NCI-H1417 (cell line): ENCODE results near the gene MTCL1.

Source experiments
- DNase-seq, 3 experiments: peaks; one replicate each; lab custom pipeline; 2025; lab: John Stamatoyannopoulos, UW

The MTCL1 gene

DNA sequence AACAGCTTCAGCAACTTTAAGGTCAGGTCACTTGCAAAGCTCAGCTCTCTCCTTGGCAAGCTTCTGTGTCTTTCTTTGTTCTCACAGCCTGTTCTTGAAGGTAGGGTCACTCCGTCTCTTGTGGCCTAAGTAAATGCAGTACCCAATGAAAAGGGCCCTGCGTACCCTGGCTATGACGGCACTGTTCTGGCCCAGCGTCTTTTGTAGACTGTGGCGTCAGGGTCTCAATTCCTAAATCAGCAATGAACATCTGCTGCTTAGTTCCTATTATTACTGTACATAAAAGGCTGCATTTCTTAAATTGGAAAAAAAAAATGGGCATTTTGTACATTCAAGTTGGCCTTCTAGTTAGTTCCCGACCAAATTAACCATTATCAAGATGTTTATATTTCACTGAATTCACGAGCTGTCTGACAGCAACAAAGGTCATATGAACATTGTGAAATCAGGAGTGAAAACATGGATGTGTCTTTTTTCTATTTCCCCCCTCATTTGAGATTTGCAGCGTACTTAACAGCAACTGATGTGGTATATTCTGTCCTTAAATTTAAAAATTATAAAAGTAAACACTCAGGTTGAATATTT, 17.0 kb upstream of the MTCL1 start:
- no peak for DNase-seq

- DNase-seq = no peak
These were observed 16.5 kb upstream of the MTCL1 start for GRCh38 chr18:8688816-8689215.

DNA sequence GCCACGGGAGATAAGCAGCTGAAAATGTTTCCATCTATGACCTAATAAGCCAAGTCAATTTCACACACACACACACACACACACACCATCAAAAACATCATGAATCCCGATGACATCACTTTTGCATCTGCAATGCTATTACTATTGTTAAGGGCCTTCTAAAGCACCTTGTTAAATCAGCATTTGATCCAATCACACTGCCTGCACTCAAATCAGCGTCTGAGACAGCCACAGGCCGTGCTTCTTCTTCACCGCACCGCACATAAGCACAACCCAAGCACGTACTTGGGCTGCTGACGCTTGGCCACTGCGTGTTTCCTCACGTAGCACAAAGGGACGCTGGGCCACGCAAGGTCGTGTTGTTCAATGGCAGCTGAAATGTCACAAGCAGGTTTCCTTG, 15.8 kb upstream of the MTCL1 start:
- DNase-seq = no peak

DNA sequence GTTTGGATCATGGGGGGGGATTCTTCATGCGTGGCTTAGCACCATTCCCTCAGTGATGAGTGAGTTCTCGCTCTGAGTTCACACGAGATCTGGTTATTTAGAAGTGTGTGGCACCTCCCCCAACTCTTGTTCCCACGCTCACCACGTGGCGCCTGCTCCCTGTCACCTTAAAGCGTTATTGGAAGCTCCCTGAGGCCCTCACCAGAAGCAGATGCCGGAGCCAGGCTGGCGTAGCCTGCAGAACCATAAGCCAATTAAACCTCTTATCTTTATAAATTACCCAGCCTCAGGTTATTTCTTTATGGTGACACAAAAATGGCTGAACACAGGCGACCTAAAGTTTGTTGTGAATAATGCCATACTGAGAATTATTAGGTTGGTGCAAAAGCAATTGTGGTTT, 10.5 kb upstream of the MTCL1 start:
- no peak for DNase-seq

- DNase-seq = no peak
These were observed 9.3 kb upstream of the MTCL1 start for GRCh38 chr18:8695932-8696517.

GRCh38 chr18:8696749-8697211, 8.6 kb upstream of the MTCL1 start:
- DNase-seq = peak; percentile 41 to 74 (median 61)

DNA sequence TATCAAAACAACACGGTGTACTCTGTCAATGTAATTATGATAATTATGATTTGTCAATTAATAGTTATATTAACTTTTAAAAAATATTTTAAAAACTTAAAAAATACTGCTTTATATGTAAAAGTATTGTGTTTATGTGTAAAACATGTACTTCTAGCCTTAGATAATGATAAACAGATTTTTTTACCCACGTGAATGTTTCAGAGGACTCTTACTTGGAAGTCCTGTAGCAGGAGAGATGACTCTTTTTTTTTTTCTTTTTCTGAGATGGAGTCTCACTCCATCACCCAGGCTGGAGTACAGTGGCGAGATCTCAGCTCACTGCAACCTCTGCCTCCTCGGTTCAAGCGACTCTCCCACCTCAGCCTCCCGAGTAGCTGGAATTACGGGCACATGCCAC, 6.2 kb upstream of the MTCL1 start:
- no peak for DNase-seq

DNA sequence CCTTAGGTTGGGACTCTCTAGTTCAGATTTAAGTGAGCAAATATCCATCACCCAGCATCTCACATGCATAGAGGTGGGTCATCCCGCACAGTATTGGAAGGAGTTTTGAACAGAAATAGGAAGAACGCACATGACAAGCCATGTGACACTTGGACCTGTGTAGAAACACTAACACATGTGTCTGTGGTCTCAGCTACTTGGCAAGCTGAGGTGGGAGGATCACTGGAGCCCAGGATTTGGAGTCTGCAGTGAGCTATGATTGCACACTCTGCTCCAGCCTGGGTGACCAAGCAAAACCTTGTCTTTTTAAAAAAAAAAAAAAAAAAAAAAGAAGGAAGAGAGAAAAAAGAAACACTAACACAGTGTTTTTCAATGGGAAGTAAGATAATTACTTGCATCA, 5.4 kb upstream of the MTCL1 start:
- DNase-seq = no peak

DNA sequence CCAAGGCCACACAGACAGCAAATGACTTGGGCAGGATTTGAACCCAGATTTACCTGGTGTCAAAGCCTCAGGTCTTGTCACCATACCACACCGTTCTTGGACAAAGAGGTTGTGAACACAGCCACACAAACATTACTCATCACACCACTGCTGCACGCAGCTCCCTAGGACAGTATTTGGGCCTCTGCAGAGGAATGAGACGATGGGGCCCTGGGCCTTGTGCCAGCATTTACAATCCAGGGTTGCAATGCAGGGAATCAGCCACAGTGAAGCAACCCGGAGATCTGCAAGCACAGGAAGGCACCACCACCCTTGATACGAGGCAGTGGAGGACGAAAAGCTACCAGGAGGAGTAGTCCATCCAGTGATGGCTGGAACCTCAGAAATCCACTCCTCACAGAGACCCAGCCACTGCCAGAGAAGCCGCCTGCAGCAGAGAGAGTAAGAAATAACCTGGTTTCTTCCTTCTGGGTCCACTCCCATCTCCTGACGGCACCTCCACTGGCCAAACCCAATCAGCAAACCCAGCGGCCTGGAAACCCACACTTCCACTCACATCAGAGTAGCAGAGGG, 3.7 kb upstream of the MTCL1 start:
- DNase-seq = no peak

DNA sequence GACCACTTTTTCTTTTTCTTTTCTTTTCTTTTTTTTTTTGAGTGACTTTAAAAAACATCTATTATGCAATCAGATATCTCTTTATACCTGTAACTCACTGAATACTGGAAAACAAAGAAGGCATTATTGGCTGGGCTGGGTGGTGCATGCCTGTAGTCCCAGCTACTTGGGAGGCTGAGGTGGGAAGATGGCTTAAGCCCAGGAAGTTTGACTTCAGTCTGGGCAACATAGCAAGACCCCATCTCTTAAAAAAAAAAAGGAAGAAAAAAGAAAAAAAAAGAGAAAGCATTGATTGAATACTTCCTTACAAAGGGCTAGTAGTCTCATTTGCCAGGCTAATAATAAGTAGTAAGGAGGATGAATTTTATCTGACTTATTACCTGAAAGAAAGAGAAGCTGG, 2.7 kb upstream of the MTCL1 start:
- no peak for DNase-seq

DNA sequence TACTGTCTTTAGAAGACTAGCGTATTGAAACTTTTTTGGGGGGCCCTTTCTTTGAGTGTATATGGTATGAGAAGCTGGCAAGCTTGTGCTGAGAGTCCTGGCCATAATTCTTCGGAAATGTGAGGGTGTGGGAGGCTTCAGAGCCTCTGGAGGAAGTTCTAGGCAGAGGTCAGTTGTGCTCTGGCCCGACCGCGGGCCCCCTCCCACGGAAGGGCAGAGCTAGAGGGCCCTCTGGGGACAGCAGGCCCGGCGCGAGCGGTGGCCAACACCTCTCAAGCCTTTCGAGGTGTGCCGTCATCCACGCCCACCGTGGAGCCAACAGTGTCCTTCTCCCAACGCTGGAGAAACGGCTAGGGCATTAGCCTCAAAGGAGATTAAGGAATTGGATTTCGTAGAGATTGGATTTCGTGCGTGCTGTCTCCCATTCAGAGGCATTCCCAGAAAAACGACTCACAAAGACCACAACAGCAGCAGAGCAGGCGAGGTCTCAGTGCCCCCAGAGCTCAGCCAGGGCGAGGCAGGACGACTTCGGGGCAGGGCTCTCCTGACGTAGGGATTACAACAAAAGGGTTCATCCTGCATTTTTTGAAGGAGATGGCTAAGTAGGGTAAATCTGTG, 2.2 kb upstream of the MTCL1 start:
- no peak for DNase-seq

DNA sequence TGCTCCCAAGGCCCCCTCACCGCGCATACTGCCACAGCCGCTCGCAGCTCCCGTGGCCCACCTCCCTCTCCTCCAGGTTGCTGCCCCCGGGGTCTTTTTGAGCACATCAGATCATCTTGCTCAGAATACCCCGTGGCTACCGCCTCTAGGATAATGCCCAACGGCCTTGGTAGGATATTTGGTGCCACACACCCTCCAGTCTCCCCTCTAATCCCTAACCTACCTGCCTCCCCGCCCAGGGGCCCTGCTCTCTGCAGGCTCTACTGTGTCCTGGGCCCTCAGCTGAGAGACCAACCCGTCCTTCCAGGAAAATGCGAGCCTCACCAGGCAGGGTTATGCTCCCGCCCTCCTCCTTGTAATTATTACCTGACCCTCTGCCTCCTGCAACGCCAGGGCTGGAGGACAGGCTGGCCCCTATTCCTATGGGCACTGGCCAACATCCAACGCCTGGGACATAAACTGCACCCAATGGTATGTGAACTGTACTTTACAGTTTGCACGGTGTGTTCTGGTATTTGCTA, 1.5 kb upstream of the MTCL1 start:
- no peak for DNase-seq

DNA sequence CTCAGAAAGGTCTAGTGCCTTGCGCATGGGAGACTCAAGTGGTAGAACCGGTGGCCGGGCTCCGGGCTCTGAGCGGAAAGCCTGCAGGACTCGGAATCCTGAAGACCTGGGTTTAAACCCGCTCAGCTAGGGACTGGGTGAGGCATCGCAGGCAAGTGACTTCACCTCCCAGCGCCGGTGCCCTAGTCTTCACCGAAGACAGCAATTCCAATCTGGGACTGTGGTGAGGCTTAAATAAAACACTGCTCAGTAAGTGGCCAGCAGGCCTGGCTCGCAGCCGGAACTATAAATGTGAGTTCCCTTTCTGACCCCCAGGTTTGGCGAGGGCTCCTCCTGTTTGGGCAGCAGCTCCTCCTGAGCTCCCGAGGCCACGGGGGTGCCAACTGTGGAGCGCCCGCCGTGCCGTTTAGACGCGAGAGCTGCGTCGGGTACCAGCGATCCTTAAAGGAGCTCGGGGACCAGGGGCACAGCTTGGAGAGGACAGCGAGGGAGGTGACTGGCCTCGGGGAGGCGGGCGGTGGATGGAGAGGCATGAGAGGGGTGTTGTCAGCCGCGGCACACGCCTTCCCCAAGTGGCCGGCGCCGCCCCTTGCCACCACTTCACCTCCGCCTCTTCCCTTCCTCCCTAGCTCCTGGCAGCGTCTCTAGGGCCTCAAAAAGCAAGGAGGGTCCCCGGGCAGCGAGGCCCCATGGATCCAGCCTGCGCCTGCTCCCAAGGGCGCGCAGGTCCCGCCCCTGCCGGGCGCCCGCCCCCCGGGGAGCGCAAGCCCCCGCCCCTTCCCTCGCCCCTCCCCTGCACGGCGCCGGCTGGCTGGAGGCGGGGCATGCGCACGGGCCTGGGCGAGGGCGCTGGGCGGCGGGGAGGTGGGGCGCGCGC, 757 bp upstream of the MTCL1 start:
- DNase-seq = peak; percentile 88 to 97 (median 96)

DNA sequence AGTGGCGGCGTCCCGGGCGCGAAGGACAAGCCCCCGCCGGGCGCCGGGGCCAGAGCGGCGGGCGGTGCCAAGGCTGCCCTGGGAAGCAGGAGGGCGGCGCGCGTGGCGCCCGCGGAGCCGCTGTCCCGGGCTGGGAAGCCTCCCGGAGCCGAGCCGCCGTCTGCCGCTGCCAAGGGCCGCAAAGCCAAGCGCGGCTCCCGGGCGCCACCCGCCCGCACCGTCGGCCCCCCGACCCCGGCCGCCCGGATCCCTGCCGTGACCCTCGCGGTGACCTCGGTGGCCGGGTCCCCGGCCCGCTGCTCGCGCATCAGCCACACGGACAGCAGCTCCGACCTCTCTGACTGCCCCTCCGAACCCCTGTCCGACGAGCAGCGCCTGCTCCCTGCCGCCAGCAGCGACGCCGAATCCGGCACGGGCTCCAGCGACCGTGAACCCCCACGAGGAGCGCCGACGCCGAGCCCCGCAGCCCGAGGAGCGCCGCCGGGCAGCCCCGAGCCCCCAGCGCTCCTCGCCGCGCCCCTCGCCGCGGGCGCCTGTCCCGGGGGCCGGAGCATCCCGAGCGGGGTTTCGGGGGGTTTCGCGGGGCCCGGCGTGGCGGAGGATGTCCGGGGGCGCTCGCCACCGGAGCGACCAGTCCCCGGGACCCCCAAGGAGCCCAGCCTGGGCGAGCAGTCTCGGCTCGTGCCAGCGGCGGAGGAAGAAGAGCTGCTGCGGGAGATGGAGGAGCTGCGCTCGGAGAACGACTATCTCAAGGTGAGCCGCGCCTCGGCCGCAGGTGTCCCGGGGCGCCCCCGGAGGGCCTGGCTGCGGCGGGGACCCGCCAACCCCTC, 820 bp downstream of the MTCL1 start:
- DNase-seq = peak in 2 of 3 experiments; percentile 69 to 78

DNA sequence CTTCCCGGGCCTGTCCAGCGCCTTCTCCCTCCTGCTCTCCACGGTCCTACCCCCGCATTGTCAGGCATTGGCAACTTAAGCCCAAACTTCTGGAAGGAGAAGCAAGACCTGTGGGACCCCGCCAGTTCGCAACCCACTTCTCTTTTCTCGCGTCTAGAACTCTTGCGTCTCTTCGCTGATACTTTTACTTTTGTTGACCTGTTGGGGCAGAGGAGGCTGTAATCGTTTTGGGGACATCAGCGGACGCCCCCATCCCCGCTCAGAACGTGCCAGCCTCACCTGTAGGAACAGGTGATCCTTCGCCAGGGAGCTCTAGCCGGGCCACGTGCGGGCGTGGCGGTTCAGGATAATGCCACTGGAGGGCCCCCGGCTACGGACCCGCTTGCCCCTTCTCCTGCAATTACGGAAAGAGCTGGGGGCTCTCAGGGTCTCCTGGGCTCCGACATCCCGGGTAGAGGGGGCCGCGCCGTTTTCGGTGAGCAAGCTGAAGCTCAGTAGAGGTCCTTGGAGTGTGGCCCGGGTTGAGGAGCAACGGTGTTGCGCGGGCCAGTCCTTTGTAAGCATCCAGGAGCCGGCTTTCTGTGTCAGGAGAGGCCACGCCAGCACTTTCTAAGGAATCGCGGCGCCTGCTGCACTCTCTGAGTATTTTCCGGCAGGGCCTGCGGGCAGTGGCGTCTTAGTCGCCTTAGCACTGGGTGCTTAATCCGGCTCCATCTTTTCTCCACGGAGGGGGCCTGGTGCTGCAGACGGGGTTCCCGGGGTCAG, 1.6 kb downstream of the MTCL1 start:
- peak; percentile 56 to 91 (median 90) for DNase-seq

GRCh38 chr18:8707556-8708300, 2.4 kb downstream of the MTCL1 start:
- DNase-seq = peak in 1 of 3 experiments; percentile 78

DNA sequence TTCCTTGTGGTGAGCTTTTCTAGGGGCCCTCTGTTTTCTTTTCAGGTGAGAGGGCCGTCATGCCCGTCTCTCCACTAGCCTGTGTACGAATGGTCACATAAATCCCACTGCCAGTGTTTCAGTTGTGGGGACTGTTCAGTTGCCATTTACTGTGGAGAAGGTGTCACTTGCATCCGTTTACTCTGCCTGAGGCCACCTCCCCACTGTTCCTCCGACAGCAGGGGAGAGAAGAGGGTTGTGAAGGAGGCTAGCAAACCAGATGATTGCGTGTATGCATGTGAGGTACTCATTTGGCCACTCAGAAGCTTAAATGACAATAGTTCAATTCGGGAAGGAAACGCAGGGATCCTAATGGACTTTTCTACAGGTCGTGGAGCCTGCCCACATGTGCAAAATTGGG, 3.3 kb downstream of the MTCL1 start:
- peak in 1 of 3 experiments; percentile 21 for DNase-seq

GRCh38 chr18:8709248-8710059, 4.1 kb downstream of the MTCL1 start:
- DNase-seq = no peak

- DNase-seq = peak in 1 of 3 experiments; percentile 59
These were observed 6.4 kb downstream of the MTCL1 start for GRCh38 chr18:8711736-8712135.
